MCF 10A (cell line): ENCODE data around the gene AK5. TPM values are rescaled to one million over a fixed set of nuclear protein-coding genes. Genes with fewer than 3 reads are reported as not detected.

Experiments
- BruUV-seq: library from RNA; stranded (reverse); fragments of 400-500 nt; replicated peaks from 2 replicates; lab custom pipeline; 2021; lab: Mats Ljungman, UMichigan
- CTCF ChIA-PET: fragments of 300-600 bp; sonication (Branson Sonifier 250); formaldehyde crosslinking; extraction: SDS; loops from one replicate; lab custom pipeline; 2021; ENCODE audit warnings: antibody characterized with exemption, inconsistent platforms; lab: Yijun Ruan, JAX
- POLR2A ChIA-PET: fragments of 300-600, 350-650 bp; sonication (Branson Sonifier 250); formaldehyde crosslinking; extraction: SDS; loops from one replicate; lab custom pipeline; 2020; ENCODE audit warnings: antibody characterized with exemption, inconsistent platforms; lab: Yijun Ruan, JAX
- DNase-seq: peaks from one replicate; pipeline ENCODE4 v3.0.0-alpha.2; 2018; ENCODE audit not compliant: unreplicated experiment
- H3K27ac Mint-ChIP-seq: one replicate; pipeline ENCODE4 v1.8.0; 2022; ENCODE audit warnings: mild to moderate bottlenecking, low read depth, mixed read lengths; ENCODE audit not compliant: unreplicated experiment
- H3K27me3 Mint-ChIP-seq: one replicate; pipeline ENCODE4 v1.8.0; 2022; ENCODE audit warnings: mixed read lengths; ENCODE audit not compliant: insufficient read depth, unreplicated experiment
- H3K36me3 Mint-ChIP-seq: one replicate; pipeline ENCODE4 v1.8.0; 2022; ENCODE audit warnings: mild to moderate bottlenecking, moderate library complexity, mixed read lengths; ENCODE audit not compliant: insufficient read depth, unreplicated experiment
- H3K4me1 Mint-ChIP-seq: one replicate; pipeline ENCODE4 v1.8.0; 2022; ENCODE audit warnings: mixed read lengths; ENCODE audit not compliant: insufficient read depth, unreplicated experiment
- H3K4me3 Mint-ChIP-seq: one replicate; pipeline ENCODE4 v1.8.0; 2022; ENCODE audit warnings: mild to moderate bottlenecking, moderate library complexity, mixed read lengths; ENCODE audit not compliant: unreplicated experiment
- H3K9me3 Mint-ChIP-seq: one replicate; pipeline ENCODE4 v1.8.0; 2022; ENCODE audit warnings: mixed read lengths; ENCODE audit not compliant: unreplicated experiment
- CTCF ChIP-seq: fragments of 200-600 bp; IDR thresholded peaks from one replicate; pipeline ENCODE4 v1.8.0; 2022; ENCODE audit warnings: antibody characterized with exemption, mild to moderate bottlenecking; ENCODE audit not compliant: unreplicated experiment
- intact Hi-C: fragments of 100-400 bp; cut with micrococcal nuclease; formaldehyde crosslinking; loops from 2 replicates; pipeline ENCODE4 v1.14.1; 2022
- total RNA-seq: library from RNA; stranded (reverse); gene quantifications from 2 replicates; pipeline ENCODE4 v1.2.3, GENCODE V29; 2022

Gene AK5
- total RNA-seq, 1 experiment from 2014 or later = not detected

- no TSS peak for BruUV-seq
- H3K36me3 Mint-ChIP-seq = no peaks in the 10 kb centered on the region
- H3K4me1 Mint-ChIP-seq = no peaks in the 10 kb centered on the region
- intact Hi-C loops = no loop called here
- peaks cover 9% of the 10 kb centered on the region for H3K9me3 Mint-ChIP-seq
- H3K4me3 Mint-ChIP-seq = no peak overlapping the region
- no peak for TF ChIP-seq CTCF
- no peak overlapping the region for H3K27ac Mint-ChIP-seq
- CTCF ChIA-PET = interaction anchor here (1.2 kb wide), 1 partner anchor 8 kb away, joined by 3 read pairs; no protein-coding TSS in a partner anchor
- POLR2A ChIA-PET = no interaction called here
- no peak for DNase-seq
- peaks cover 60% of the 10 kb centered on the region for H3K27me3 Mint-ChIP-seq
These were observed 28.6 kb upstream of the AK5 start for GRCh38 chr1:77253211-77253610.

- POLR2A ChIA-PET = no interaction called here
- no TSS peak for BruUV-seq
- Mint-ChIP-seq H3K4me1 (no peaks in the 10 kb centered on the region), H3K4me3 (no peak overlapping the region), H3K27ac (no peak overlapping the region), H3K9me3 (no peaks in the 10 kb centered on the region), H3K36me3 (no peaks in the 10 kb centered on the region), H3K27me3 (peaks cover 24% of the 10 kb centered on the region)
- CTCF ChIA-PET = no interaction called here
- intact Hi-C loops = no loop called here
- no peak for TF ChIP-seq CTCF
- DNase-seq = no peak
These were observed 18.1 kb upstream of the AK5 start for GRCh38 chr1:77263708-77264107.

GRCh38 chr1:77265180-77265579 is 16.6 kb upstream of the AK5 start:
- DNase-seq = no peak
- Mint-ChIP-seq H3K4me1 (no peaks in the 10 kb centered on the region), H3K4me3 (no peak overlapping the region), H3K27ac (no peak overlapping the region), H3K9me3 (no peaks in the 10 kb centered on the region), H3K27me3 (peaks cover 24% of the 10 kb centered on the region), H3K36me3 (no peaks in the 10 kb centered on the region)
- BruUV-seq = no TSS peak
- TF ChIP-seq CTCF = no peak
- POLR2A ChIA-PET = no interaction called here
- CTCF ChIA-PET = no interaction called here
- intact Hi-C loops = no loop called here

GRCh38 chr1:77267035-77267434 is 14.8 kb upstream of the AK5 start:
- BruUV-seq = no TSS peak
- no peaks in the 10 kb centered on the region for H3K9me3 Mint-ChIP-seq
- no peak overlapping the region for H3K27ac Mint-ChIP-seq
- no peaks in the 10 kb centered on the region for H3K36me3 Mint-ChIP-seq
- peaks cover 20% of the 10 kb centered on the region for H3K27me3 Mint-ChIP-seq
- DNase-seq = no peak
- no peak overlapping the region for H3K4me3 Mint-ChIP-seq
- intact Hi-C loops = no loop called here
- no peaks in the 10 kb centered on the region for H3K4me1 Mint-ChIP-seq
- no peak for TF ChIP-seq CTCF
- CTCF ChIA-PET = interaction anchor here (0.6 kb wide), 1 partner anchor 8 kb away, joined by 3 read pairs; no protein-coding TSS in a partner anchor
- POLR2A ChIA-PET = no interaction called here
